Esophagus squamous epithelium (tissue), 4 donors: Measurements from ENCODE around the gene AIG1.

Source experiments
- CTCF ChIP-seq, 6 experiments: fragments of 450-650 bp in 4 of 6; fragments of 200-600 bp in 2 of 6; sonication (generic) in 2 of 6; IDR thresholded peaks; one replicate each; pipeline ENCODE4 v1.5.1; 2016 to 2019; ENCODE audit warnings: antibody characterized with exemption in 6 of 6, mild to moderate bottlenecking in 4 of 6, moderate library complexity in 4 of 6
- POLR2A ChIP-seq, 4 donors: fragments of 450-650 bp; IDR thresholded peaks; one replicate each; pipeline ENCODE4 v1.6.1; 2017; ENCODE audit warnings: antibody characterized with exemption in 4 of 4, mild to moderate bottlenecking in 4 of 4, moderate library complexity in 3 of 4

GRCh38 chr6:143022587-143022986 lies 38.1 kb upstream of the AIG1 start:
- no peak for TF ChIP-seq CTCF (IDR thresholded peaks at IDR 0.05)
- no peak for TF ChIP-seq POLR2A (IDR thresholded peaks at IDR 0.05)
